Measurements from ENCODE around the gene RFNG. TPM values are rescaled to one million over a fixed set of nuclear protein-coding genes. Genes with fewer than 3 reads are reported as not detected.

The RFNG gene
- total and polyA plus RNA-seq, 2 of the 13 experiments (the other 11 are each of a cell fraction or from before 2014, with no cell fraction given): 61.4 to 64.0 TPM

GRCh38 chr17:82050761-82051641 is 610 bp downstream of the RFNG start:
- POLR2A ChIA-PET: interaction anchor here (1.0 to 3.4 kb wide), 6 partner anchors 7 to 179 kb away, joined by 3 to 33 read pairs (median 4); partner anchors contain the start of genes CENPX, DCXR, DUS1L and LRRC45
- Histone ChIP-seq H3K27me3 (ENCODE audit: control insufficient read depth in 1 of 2, insufficient read depth in 2 of 2, low read length in 2 of 2) (no peaks in the 10 kb centered on the region; a peak in 2 of 5 replicates), H3K9me3 (ENCODE audit: low read length) (no peaks in the 10 kb centered on the region), H3K36me3 (replicated peaks in 1 of 2; ENCODE audit: control insufficient read depth in 1 of 2, insufficient read depth in 2 of 2, low read length in 2 of 2) (peaks cover 19 to 48% of the 10 kb centered on the region in 2 experiments), H3K9ac (ENCODE audit: insufficient read depth, low read depth, low read length) (peak overlapping the region; percentile 88), H4K20me1 (ENCODE audit: insufficient read depth, low read length) (no peaks in the 10 kb centered on the region; the same call in 1 of the 2 replicates), H3K4me1 (ENCODE audit: insufficient read depth, low read length) (peaks cover 42% of the 10 kb centered on the region), H3K4me3 (replicated peaks in 1 of 3; ENCODE audit: insufficient read depth in 1 of 3, low read depth in 2 of 3, low read length in 3 of 3) (peak overlapping the region; percentile 76 to 99 (median 95)), H3K79me2 (ENCODE audit: insufficient read depth, low read length) (peaks cover 37% of the 10 kb centered on the region), H3K4me2 (ENCODE audit: low read depth, low read length) (peak overlapping the region; percentile 100), H3K27ac (ENCODE audit: extremely low read length, insufficient read depth, low read length) (peak overlapping the region; percentile 71), H2AFZ (ENCODE audit: low read length) (no peak overlapping the region)
- 25% methylated on average over 25 of the region's 79 CpGs for WGBS (ENCODE audit: low lambda C conversion rate)
- no peak for FAIRE-seq
- CTCF ChIA-PET (ENCODE audit: low intra/inter-chr PET ratio, low total read pairs): interaction anchor here (0.6 kb wide), 1 partner anchor 14 kb away, joined by 3 read pairs; the partner anchor contains the start of gene DCXR
- BruUV-seq (replicated peaks): no TSS peak
- DNase-seq (ENCODE audit: low spot score): no peak
- ATAC-seq: peak; percentile 23
- in situ Hi-C loops (cut with HindIII; ENCODE audit: extremely low pct_ligation_motif_present, low pct_unique_long_range_greater_than_20kb) (no loop called here), intact Hi-C loops (cut with micrococcal nuclease; ENCODE audit: unreplicated experiment) (loop anchor here (1.0 to 5.0 kb wide), 2 partner anchors 14 to 46 kb away; partner anchors contain the start of genes DCXR and FASN)
- TF ChIP-seq HMGXB4 (CRISPR knock-in tag; IDR thresholded peaks at IDR 0.05; ENCODE audit: borderline replicate concordance in 1 of 2, low read depth in 1 of 2) (peak in 1 of 2 experiments; percentile 32; a peak in 2 of 4 replicates), ZBTB20 (CRISPR knock-in tag; IDR thresholded peaks at IDR 0.05; ENCODE audit: borderline replicate concordance, low read depth) (peak; percentile 37; the same call in 1 of the 2 replicates), ZHX1 (CRISPR knock-in tag; IDR thresholded peaks at IDR 0.05; ENCODE audit: low read depth) (0 out of 2 replicates have a peak, but pooled peaks have one; percentile 82), SAFB2 (CRISPR knock-in tag; IDR thresholded peaks at IDR 0.05; ENCODE audit: borderline replicate concordance, low read depth) (no peak; the same call in 1 of the 2 replicates), ZNF350 (CRISPR knock-in tag; IDR thresholded peaks at IDR 0.05; ENCODE audit: borderline replicate concordance, low read depth) (peak; percentile 72), ZBTB4 (CRISPR knock-in tag; IDR thresholded peaks at IDR 0.05; ENCODE audit: borderline replicate concordance) (peak; percentile 60; the same call in 1 of the 2 replicates), ATF2 (CRISPR knock-in tag; IDR thresholded peaks at IDR 0.05) (no peak), HNRNPL (IDR thresholded peaks at IDR 0.05; ENCODE audit: low read depth, low read length) (peak; percentile 61), ZBTB3 (CRISPR knock-in tag; IDR thresholded peaks at IDR 0.05; ENCODE audit: borderline replicate concordance, low read depth) (0 out of 2 replicates have a peak, but pooled peaks have one; percentile 48), ZNF629 (CRISPR knock-in tag; conservative IDR thresholded peaks at IDR 0.05) (no peak)
